Measurements from ENCODE around the gene LHX1. TPM values are rescaled to one million over a fixed set of nuclear protein-coding genes. Genes with fewer than 3 reads are reported as not detected.

The LHX1 gene
- polyA plus RNA-seq, 3 donors = not detected

- Histone ChIP-seq H2AFZ (ENCODE audit: insufficient read depth, low read depth, low read length, poor library complexity, severe bottlenecking) (peak overlapping the region; percentile 40), H4K20me1 (ENCODE audit: insufficient read depth, low read length) (no peaks in the 10 kb centered on the region), H3K9me3 (replicated peaks in 1 of 2; ENCODE audit: control insufficient read depth in 1 of 2, insufficient read depth in 1 of 2, low read length in 2 of 2) (peaks cover 3 to 86% of the 10 kb centered on the region in 2 donors), H3K9ac (ENCODE audit: insufficient read depth, low read length, poor library complexity, severe bottlenecking) (no peak overlapping the region), H3K4me3 (replicated peaks in 1 of 3; ENCODE audit: low read depth in 2 of 3, low read length in 3 of 3) (peak overlapping the region in 1 of 3 experiments; percentile 65), H3K27ac (ENCODE audit: low read depth in 1 of 2, low read length in 2 of 2) (no peak overlapping the region), H3K36me3 (replicated peaks in 1 of 2; ENCODE audit: control insufficient read depth in 1 of 2, insufficient read depth in 2 of 2, low read length in 2 of 2) (no peaks in the 10 kb centered on the region), H3K4me2 (replicated peaks; ENCODE audit: extremely low read depth, low read length, poor library complexity, severe bottlenecking) (peak overlapping the region; percentile 70), H3K4me1 (ENCODE audit: control insufficient read depth in 1 of 2, insufficient read depth in 2 of 2, low read length in 2 of 2) (peaks cover 61 to 71% of the 10 kb centered on the region in 2 donors), H3K27me3 (ENCODE audit: control insufficient read depth in 2 of 2, insufficient read depth in 2 of 2, low read length in 2 of 2) (peaks cover 91 to 98% of the 10 kb centered on the region in 2 donors), H3K79me2 (ENCODE audit: insufficient read depth, low read length) (no peaks in the 10 kb centered on the region)
- intact Hi-C loops (cut with micrococcal nuclease) = loop anchor here in 1 of 2 donors (10.0 kb wide), 1 partner anchor 1442 kb away; no protein-coding TSS in a partner anchor
- WGBS (ENCODE audit: insufficient coverage) = 2% methylated on average over 48 of the region's 58 CpGs
- Mint-ChIP-seq H3K36me3 (peaks cover 35 to 36% of the 10 kb centered on the region in 2 donors), H3K4me1 (peaks cover 76% of the 10 kb centered on the region), H3K4me3 (peak overlapping the region; percentile 69 to 89), H3K27me3 (ENCODE audit: low read depth in 3 of 3) (peaks cover 93 to 100% (median 98%) of the 10 kb centered on the region in 3 donors), H3K9me3 (peaks cover 0 to 65% (median 60%) of the 10 kb centered on the region in 7 donors), H3K27ac (no peak overlapping the region)
- DNase-seq = no peak
- TF ChIP-seq CTCF (IDR thresholded peaks at IDR 0.05) = no peak
Observed at GRCh38 chr17:36936455-36937000, 747 bp upstream of the LHX1 start.

- Histone ChIP-seq H3K36me3 (replicated peaks in 1 of 2; ENCODE audit: control insufficient read depth in 1 of 2, insufficient read depth in 2 of 2, low read length in 2 of 2) (no peaks in the 10 kb centered on the region), H3K4me1 (ENCODE audit: control insufficient read depth in 1 of 2, insufficient read depth in 2 of 2, low read length in 2 of 2) (peaks cover 62 to 73% of the 10 kb centered on the region in 2 donors), H3K27me3 (ENCODE audit: control insufficient read depth in 2 of 2, insufficient read depth in 2 of 2, low read length in 2 of 2) (peaks cover 92 to 99% of the 10 kb centered on the region in 2 donors), H2AFZ (ENCODE audit: insufficient read depth, low read depth, low read length, poor library complexity, severe bottlenecking) (peak overlapping the region; percentile 40), H3K4me3 (replicated peaks in 1 of 3; ENCODE audit: low read depth in 2 of 3, low read length in 3 of 3) (peak overlapping the region in 1 of 3 experiments; percentile 65), H3K79me2 (ENCODE audit: insufficient read depth, low read length) (no peaks in the 10 kb centered on the region), H3K9me3 (replicated peaks in 1 of 2; ENCODE audit: control insufficient read depth in 1 of 2, insufficient read depth in 1 of 2, low read length in 2 of 2) (peaks cover 3 to 85% of the 10 kb centered on the region in 2 donors), H3K9ac (ENCODE audit: insufficient read depth, low read length, poor library complexity, severe bottlenecking) (no peak overlapping the region), H4K20me1 (ENCODE audit: insufficient read depth, low read length) (no peaks in the 10 kb centered on the region), H3K27ac (ENCODE audit: low read depth in 1 of 2, low read length in 2 of 2) (no peak overlapping the region), H3K4me2 (replicated peaks; ENCODE audit: extremely low read depth, low read length, poor library complexity, severe bottlenecking) (peak overlapping the region; percentile 70)
- no peak for DNase-seq
- H3K27ac Mint-ChIP-seq = no peak overlapping the region
- peaks cover 29 to 30% of the 10 kb centered on the region in 2 donors for H3K36me3 Mint-ChIP-seq
- H3K4me1 Mint-ChIP-seq = peaks cover 69% of the 10 kb centered on the region
- no peak for TF ChIP-seq CTCF (IDR thresholded peaks at IDR 0.05)
- peak overlapping the region; percentile 69 to 89 for H3K4me3 Mint-ChIP-seq
- H3K27me3 Mint-ChIP-seq (ENCODE audit: low read depth in 3 of 3) = peaks cover 91 to 100% (median 99%) of the 10 kb centered on the region in 3 donors
- 3% methylated on average over 36 of the region's 36 CpGs for WGBS (ENCODE audit: insufficient coverage)
- intact Hi-C loops (cut with micrococcal nuclease) = loop anchor here in 1 of 2 donors (10.0 kb wide), 1 partner anchor 1443 kb away; no protein-coding TSS in a partner anchor
- peaks cover 0 to 67% (median 47%) of the 10 kb centered on the region in 7 donors for H3K9me3 Mint-ChIP-seq
Observed at GRCh38 chr17:36937959-36938565, 787 bp downstream of the LHX1 start.
